Measurements from ENCODE around the gene ARHGAP27. TPM values are rescaled to one million over a fixed set of nuclear protein-coding genes. Genes with fewer than 3 reads are reported as not detected.
A peak's percentile ranks its signal among the peaks of the same experiment; 100 is the strongest.

Gene ARHGAP27
- total and polyA plus RNA-seq, 2 of the 13 experiments (the other 11 are each of a cell fraction or from before 2014, with no cell fraction given), result 15.5 to 18.9 TPM

DNA sequence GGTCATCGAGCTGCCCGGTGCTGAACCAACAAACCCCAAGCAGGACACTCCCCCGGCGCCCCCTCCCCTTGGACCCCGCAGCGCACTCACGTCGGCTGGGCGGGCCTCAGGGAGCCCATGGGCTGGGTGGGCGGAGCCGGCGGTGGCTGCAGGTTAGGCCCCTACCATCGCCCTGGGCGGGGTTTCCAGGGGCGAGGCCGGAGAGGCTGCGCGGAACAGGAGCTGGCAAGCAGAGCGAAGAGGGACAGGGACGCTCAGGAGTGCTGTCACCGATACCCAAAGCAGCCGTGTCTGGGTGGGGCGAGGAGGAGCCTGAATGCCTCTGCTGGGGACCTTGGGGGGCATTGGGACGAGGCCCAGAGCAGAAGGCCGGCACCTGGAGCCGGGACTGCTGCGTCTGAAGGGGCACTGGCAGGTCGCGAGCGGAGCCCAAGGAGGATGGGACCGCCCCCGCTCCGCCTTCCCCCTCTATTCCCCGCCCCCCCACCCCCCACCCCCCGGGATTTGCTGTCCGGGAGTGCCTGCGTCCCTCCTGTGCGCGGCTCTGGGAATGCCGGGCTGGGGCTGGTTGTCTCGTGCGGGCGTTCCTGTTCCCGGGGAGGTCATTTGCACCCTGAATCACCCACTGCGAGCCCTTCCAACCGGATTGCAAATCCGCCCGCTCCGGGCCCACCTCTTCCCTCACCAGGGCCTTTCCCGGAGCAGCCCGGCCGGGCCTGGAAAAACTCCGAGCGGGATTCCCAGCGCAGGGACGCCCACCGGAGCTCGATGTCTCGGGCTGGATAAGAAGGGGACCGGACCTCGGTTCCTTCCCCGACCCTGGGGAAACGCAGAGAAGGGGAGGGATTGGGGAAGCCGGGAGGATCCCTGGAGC lies 902 bp downstream of the ARHGAP27 start (continued):
- 0 out of 2 replicates have a peak, but pooled peaks have one; percentile 35 for TF ChIP-seq POLR2G (IDR thresholded peaks at IDR 0.05; ENCODE audit: low read depth, low read length)
- TF ChIP-seq ZFP41 (CRISPR knock-in tag; IDR thresholded peaks at IDR 0.05; ENCODE audit: borderline replicate concordance), result no peak
- peak; percentile 72; the same call in 1 of the 2 replicates for TF ChIP-seq PCBP1 (IDR thresholded peaks at IDR 0.05; ENCODE audit: borderline replicate concordance, low read depth, low read length)
- TF ChIP-seq GATA4 (IDR thresholded peaks at IDR 0.05; ENCODE audit: borderline replicate concordance, low read depth), result no peak
- no peak for TF ChIP-seq JARID2 (CRISPR knock-in tag; IDR thresholded peaks at IDR 0.05; ENCODE audit: insufficient replicate concordance)
- no peak for TF ChIP-seq ZNF652 (CRISPR knock-in tag; IDR thresholded peaks at IDR 0.05; ENCODE audit: borderline replicate concordance, low read depth)
- TF ChIP-seq ZSCAN12 (CRISPR knock-in tag; IDR thresholded peaks at IDR 0.05), result no peak
- peak; percentile 26 for TF ChIP-seq PHF21A (CRISPR knock-in tag; IDR thresholded peaks at IDR 0.05)
- TF ChIP-seq ZNF543 (CRISPR knock-in tag; IDR thresholded peaks at IDR 0.05), result 0 out of 2 replicates have a peak, but pooled peaks have one; percentile 27
- TF ChIP-seq SP5 (CRISPR knock-in tag; IDR thresholded peaks at IDR 0.05; ENCODE audit: borderline replicate concordance, low read depth), result peak; percentile 88
- TF ChIP-seq ZNF768 (CRISPR knock-in tag; IDR thresholded peaks at IDR 0.05), result peak; percentile 7; the same call in 1 of the 2 replicates
- TF ChIP-seq, protein P1, sequence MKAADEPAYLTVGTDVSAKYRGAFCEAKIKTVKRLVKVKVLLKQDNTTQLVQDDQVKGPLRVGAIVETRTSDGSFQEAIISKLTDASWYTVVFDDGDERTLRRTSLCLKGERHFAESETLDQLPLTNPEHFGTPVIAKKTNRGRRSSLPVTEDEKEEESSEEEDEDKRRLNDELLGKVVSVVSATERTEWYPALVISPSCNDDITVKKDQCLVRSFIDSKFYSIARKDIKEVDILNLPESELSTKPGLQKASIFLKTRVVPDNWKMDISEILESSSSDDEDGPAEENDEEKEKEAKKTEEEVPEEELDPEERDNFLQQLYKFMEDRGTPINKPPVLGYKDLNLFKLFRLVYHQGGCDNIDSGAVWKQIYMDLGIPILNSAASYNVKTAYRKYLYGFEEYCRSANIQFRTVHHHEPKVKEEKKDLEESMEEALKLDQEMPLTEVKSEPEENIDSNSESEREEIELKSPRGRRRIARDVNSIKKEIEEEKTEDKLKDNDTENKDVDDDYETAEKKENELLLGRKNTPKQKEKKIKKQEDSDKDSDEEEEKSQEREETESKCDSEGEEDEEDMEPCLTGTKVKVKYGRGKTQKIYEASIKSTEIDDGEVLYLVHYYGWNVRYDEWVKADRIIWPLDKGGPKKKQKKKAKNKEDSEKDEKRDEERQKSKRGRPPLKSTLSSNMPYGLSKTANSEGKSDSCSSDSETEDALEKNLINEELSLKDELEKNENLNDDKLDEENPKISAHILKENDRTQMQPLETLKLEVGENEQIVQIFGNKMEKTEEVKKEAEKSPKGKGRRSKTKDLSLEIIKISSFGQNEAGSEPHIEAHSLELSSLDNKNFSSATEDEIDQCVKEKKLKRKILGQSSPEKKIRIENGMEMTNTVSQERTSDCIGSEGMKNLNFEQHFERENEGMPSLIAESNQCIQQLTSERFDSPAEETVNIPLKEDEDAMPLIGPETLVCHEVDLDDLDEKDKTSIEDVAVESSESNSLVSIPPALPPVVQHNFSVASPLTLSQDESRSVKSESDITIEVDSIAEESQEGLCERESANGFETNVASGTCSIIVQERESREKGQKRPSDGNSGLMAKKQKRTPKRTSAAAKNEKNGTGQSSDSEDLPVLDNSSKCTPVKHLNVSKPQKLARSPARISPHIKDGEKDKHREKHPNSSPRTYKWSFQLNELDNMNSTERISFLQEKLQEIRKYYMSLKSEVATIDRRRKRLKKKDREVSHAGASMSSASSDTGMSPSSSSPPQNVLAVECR (CRISPR knock-in tag; IDR thresholded peaks at IDR 0.05; ENCODE audit: borderline replicate concordance), result no peak
- TF ChIP-seq, protein P2, sequence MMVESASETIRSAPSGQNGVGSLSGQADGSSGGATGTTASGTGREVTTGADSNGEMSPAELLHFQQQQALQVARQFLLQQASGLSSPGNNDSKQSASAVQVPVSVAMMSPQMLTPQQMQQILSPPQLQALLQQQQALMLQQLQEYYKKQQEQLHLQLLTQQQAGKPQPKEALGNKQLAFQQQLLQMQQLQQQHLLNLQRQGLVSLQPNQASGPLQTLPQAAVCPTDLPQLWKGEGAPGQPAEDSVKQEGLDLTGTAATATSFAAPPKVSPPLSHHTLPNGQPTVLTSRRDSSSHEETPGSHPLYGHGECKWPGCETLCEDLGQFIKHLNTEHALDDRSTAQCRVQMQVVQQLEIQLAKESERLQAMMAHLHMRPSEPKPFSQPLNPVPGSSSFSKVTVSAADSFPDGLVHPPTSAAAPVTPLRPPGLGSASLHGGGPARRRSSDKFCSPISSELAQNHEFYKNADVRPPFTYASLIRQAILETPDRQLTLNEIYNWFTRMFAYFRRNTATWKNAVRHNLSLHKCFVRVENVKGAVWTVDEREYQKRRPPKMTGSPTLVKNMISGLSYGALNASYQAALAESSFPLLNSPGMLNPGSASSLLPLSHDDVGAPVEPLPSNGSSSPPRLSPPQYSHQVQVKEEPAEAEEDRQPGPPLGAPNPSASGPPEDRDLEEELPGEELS (CRISPR knock-in tag; IDR thresholded peaks at IDR 0.05), result 0 out of 2 replicates have a peak, but pooled peaks have one; percentile 3
- no peak for TF ChIP-seq NCOA2 (CRISPR knock-in tag; IDR thresholded peaks at IDR 0.05)
- no peak for TF ChIP-seq ZSCAN25 (CRISPR knock-in tag; IDR thresholded peaks at IDR 0.05)
- TF ChIP-seq, protein P3, sequence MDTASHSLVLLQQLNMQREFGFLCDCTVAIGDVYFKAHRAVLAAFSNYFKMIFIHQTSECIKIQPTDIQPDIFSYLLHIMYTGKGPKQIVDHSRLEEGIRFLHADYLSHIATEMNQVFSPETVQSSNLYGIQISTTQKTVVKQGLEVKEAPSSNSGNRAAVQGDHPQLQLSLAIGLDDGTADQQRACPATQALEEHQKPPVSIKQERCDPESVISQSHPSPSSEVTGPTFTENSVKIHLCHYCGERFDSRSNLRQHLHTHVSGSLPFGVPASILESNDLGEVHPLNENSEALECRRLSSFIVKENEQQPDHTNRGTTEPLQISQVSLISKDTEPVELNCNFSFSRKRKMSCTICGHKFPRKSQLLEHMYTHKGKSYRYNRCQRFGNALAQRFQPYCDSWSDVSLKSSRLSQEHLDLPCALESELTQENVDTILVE (CRISPR knock-in tag; IDR thresholded peaks at IDR 0.05), result no peak
- peak; percentile 47 for TF ChIP-seq HNRNPLL (IDR thresholded peaks at IDR 0.05; ENCODE audit: low read depth, low read length, poor library complexity, severe bottlenecking)
- TF ChIP-seq MIER2 (CRISPR knock-in tag; IDR thresholded peaks at IDR 0.05), result no peak
- no peak for TF ChIP-seq CBFB (CRISPR knock-in tag; IDR thresholded peaks at IDR 0.05)

All from HepG2 (cell line).